HepG2 (cell line): ENCODE results near the gene DSN1. TPM values are rescaled to one million over a fixed set of nuclear protein-coding genes. Genes with fewer than 3 reads are reported as not detected.
A peak's percentile ranks its signal among the peaks of the same experiment; 100 is the strongest.

ENCODE experiments used
- HMG20B ChIP-seq: conservative IDR thresholded peaks from 2 replicates; pipeline ENCODE4 v1.6.1; 2016; ENCODE audit warnings: missing genetic modification reagents, missing compliant biosample characterization
- IKZF5 ChIP-seq: IDR thresholded peaks from 2 replicates; pipeline ENCODE4 v1.6.1; 2018; ENCODE audit warnings: missing genetic modification reagents, mild to moderate bottlenecking, missing compliant biosample characterization
- ZHX2 ChIP-seq, 2 experiments: sonication (generic) in 1 of 2; formaldehyde crosslinking in 1 of 2; IDR thresholded peaks; 2 replicates each; pipeline versions ENCODE4 v1.6.1 to v1.9.0; 2014 to 2022; ENCODE audit warnings: antibody characterized with exemption in 1 of 2, borderline replicate concordance in 1 of 2, inconsistent platforms in 1 of 2, low read depth in 1 of 2, missing genetic modification reagents in 1 of 2
- ZNF136 ChIP-seq: sonication (generic); formaldehyde crosslinking; IDR thresholded peaks from 2 replicates; pipeline ENCODE4 v1.8.1; 2022; ENCODE audit warnings: low read depth, mild to moderate bottlenecking, moderate library complexity, missing genetic modification reagents
- ZNF30 ChIP-seq: sonication (generic); formaldehyde crosslinking; IDR thresholded peaks from 2 replicates; pipeline ENCODE4 v1.5.0; 2020; ENCODE audit warnings: mild to moderate bottlenecking, missing genetic modification reagents
- ZUFSP ChIP-seq: sonication (generic); formaldehyde crosslinking; IDR thresholded peaks from 2 replicates; pipeline ENCODE4 v1.9.0; 2021; ENCODE audit warnings: missing genetic modification reagents, mild to moderate bottlenecking, borderline replicate concordance
- polyA plus RNA-seq, 8 experiments: library from polyadenylated mRNA; depleted of rRNA in 3 of 8; stranded (reverse) in 7 of 8; unstranded in 1 of 8; fragments of >200 nt; fragmentation: Illumina TruSeq in 4 of 8; extraction: Trizol in 4 of 8; gene quantifications; 2 replicates each; pipeline versions ENCODE4 v1.2.1 to v1.2.3, GENCODE V29; 2011 to 2016; ENCODE audit warnings: low read depth in 4 of 8, missing spikeins in 1 of 8, mixed read lengths in 1 of 8; ENCODE audit not compliant: insufficient read depth in 1 of 8
- total RNA-seq, 5 experiments: library from RNA; depleted of rRNA; stranded (reverse); fragments of >200 nt; fragmentation: Illumina TruSeq; extraction: Trizol; gene quantifications; 2 replicates each; pipeline ENCODE4 v1.2.3, GENCODE V29; 2016; ENCODE audit warnings: low read depth in 1 of 5
- TF ChIP-seq, protein P1 (sequence below): sonication (generic); formaldehyde crosslinking; IDR thresholded peaks from 2 replicates; pipeline ENCODE4 v1.5.1; 2020; ENCODE audit warnings: mild to moderate bottlenecking, missing genetic modification reagents
- TF ChIP-seq, protein P2 (sequence below): sonication (generic); formaldehyde crosslinking; IDR thresholded peaks from 2 replicates; pipeline ENCODE4 v1.5.0; 2020; ENCODE audit warnings: missing genetic modification reagents
- TF ChIP-seq, protein P3 (sequence below): sonication (generic); formaldehyde crosslinking; IDR thresholded peaks from 2 replicates; pipeline ENCODE4 v1.4.0; 2020; ENCODE audit warnings: missing genetic modification reagents

Gene DSN1
- total and polyA plus RNA-seq, 2 of the 13 experiments (the other 11 are each of a cell fraction or from before 2014, with no cell fraction given), result 18.7 to 53.7 TPM

- TF ChIP-seq ZNF136 (0 out of 2 replicates have a peak, but pooled peaks have one; percentile 27), HMG20B (CRISPR knock-in tag) (no peak), ZNF30 (CRISPR knock-in tag) (0 out of 2 replicates have a peak, but pooled peaks have one; percentile 43), IKZF5 (CRISPR knock-in tag) (peak; percentile 46; the same call in 1 of the 2 replicates), ZHX2 (IDR thresholded peaks at IDR 0.05; ENCODE audit: low read depth) (no peak), ZHX2 (CRISPR knock-in tag; IDR thresholded peaks at IDR 0.05; ENCODE audit: borderline replicate concordance) (no peak), ZUFSP (CRISPR knock-in tag) (no peak)
- TF ChIP-seq, protein P1, sequence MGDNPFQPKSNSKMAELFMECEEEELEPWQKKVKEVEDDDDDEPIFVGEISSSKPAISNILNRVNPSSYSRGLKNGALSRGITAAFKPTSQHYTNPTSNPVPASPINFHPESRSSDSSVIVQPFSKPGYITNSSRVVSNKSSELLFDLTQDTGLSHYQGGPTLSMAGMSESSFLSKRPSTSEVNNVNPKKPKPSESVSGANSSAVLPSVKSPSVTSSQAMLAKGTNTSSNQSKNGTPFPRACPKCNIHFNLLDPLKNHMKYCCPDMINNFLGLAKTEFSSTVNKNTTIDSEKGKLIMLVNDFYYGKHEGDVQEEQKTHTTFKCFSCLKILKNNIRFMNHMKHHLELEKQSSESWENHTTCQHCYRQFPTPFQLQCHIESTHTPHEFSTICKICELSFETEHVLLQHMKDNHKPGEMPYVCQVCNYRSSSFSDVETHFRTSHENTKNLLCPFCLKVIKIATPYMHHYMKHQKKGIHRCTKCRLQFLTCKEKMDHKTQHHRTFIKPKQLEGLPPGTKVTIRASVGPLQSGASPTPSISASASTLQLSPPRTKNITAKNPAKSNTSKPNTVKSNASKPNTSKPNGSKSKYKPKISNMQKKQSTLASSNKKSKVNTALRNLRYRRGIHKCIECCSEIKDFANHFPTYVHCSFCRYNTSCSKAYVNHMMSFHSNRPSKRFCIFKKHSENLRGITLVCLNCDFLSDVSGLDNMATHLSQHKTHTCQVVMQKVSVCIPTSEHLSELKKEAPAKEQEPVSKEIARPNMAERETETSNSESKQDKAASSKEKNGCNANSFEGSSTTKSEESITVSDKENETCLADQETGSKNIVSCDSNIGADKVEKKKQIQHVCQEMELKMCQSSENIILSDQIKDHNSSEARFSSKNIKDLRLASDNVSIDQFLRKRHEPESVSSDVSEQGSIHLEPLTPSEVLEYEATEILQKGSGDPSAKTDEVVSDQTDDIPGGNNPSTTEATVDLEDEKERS, result no peak
- TF ChIP-seq, protein P2, sequence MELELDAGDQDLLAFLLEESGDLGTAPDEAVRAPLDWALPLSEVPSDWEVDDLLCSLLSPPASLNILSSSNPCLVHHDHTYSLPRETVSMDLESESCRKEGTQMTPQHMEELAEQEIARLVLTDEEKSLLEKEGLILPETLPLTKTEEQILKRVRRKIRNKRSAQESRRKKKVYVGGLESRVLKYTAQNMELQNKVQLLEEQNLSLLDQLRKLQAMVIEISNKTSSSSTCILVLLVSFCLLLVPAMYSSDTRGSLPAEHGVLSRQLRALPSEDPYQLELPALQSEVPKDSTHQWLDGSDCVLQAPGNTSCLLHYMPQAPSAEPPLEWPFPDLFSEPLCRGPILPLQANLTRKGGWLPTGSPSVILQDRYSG, result no peak
- TF ChIP-seq, protein P3, sequence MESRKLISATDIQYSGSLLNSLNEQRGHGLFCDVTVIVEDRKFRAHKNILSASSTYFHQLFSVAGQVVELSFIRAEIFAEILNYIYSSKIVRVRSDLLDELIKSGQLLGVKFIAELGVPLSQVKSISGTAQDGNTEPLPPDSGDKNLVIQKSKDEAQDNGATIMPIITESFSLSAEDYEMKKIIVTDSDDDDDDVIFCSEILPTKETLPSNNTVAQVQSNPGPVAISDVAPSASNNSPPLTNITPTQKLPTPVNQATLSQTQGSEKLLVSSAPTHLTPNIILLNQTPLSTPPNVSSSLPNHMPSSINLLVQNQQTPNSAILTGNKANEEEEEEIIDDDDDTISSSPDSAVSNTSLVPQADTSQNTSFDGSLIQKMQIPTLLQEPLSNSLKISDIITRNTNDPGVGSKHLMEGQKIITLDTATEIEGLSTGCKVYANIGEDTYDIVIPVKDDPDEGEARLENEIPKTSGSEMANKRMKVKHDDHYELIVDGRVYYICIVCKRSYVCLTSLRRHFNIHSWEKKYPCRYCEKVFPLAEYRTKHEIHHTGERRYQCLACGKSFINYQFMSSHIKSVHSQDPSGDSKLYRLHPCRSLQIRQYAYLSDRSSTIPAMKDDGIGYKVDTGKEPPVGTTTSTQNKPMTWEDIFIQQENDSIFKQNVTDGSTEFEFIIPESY (CRISPR knock-in tag), result 0 out of 2 replicates have a peak, but pooled peaks have one; percentile 25
These were observed 18.8 kb downstream of the DSN1 start (continued) for GRCh38 chr20:36754656-36755222.
